NOMO-1 (cell line): Measurements from ENCODE around the gene ABCD1.
"Not testable (repeated sequence)": the region's sequence is repeated elsewhere in the genome, so short reads cannot be mapped to it uniquely, and the experiment has no call there.

Experiments used
- DNase-seq, 2 experiments: peaks; one replicate each; lab custom pipeline; 2025; ENCODE audit not compliant: unreplicated experiment in 2 of 2; lab: John Stamatoyannopoulos, UW

Gene ABCD1

DNA sequence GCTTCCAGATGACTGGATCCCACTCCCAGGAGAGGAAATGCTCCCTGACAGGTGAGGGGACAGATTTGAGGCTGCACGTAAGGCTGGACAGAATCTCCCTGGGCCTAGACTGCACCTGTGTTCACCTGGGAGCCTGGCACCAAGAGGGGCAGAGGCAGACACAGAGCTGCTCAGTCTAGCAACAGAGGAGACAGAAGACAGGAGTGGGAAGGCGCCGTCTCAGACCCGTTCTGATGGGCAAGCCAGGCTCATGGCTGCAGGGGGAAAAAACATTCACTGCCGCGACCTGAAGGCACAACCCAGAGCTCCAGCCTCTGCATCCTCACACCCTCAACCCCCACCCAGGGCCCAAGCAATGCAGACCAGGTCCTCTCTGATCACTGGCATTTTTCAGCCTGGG, 17.2 kb upstream of the ABCD1 start:
- no peak for DNase-seq

GRCh38 chrX:153708415-153708814, 16.2 kb upstream of the ABCD1 start:
- DNase-seq, result peak; percentile 10 to 23

GRCh38 chrX:153709726-153710674, 14.7 kb upstream of the ABCD1 start:
- DNase-seq, result no peak

GRCh38 chrX:153714256-153714655, 10.4 kb upstream of the ABCD1 start:
- no peak for DNase-seq

DNA sequence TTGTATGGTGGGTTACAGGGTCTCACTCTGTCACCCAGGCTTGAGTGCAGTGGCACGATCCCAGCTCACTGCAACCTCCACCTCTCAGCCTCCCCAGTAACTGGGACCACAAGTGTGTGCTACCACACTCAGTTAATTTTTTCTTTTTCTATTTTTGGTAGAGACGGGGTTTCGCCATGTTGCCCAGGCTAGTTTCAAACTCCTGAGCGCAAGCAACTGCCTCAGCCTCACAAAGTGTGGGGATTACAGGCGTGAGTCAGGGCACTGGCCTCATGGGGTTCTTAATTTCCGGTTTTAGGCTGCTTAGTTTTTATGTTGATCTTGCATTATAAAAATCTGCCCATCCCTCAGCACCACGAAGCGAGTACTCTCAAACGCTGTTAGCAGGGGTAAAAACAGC, 7.2 kb upstream of the ABCD1 start:
- no peak for DNase-seq

GRCh38 chrX:153719238-153719637, 5.4 kb upstream of the ABCD1 start:
- DNase-seq, result no peak

DNA sequence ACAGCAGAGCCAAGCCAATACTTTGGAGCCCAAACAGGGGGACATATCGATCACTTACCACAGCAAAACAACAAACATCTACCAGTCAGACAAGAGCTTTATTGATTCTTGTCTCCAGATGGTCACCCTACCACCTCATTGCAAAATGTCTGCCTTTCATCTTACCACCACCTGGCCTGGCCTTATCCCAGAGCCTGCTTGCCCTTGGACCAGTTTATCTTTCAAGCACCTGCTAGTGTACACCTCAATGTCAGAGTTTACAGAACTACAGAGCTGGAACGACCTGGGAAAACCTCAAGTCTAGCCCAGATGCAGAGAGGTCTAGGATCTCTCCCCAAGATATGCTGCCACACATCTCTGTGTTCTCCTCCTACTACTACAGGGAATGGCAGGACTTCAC, 5.0 kb upstream of the ABCD1 start:
- no peak for DNase-seq

- DNase-seq, result peak in 1 of 2 experiments; percentile 20
Observed at GRCh38 chrX:153722704-153723350, 1.8 kb upstream of the ABCD1 start.

GRCh38 chrX:153723351-153724251, 1.1 kb upstream of the ABCD1 start:
- peak; percentile 16 to 19 for DNase-seq

GRCh38 chrX:153725039-153725831, 579 bp downstream of the ABCD1 start:
- peak in 1 of 2 experiments; percentile 4 for DNase-seq

GRCh38 chrX:153725832-153726285, 1.2 kb downstream of the ABCD1 start:
- no peak for DNase-seq

DNA sequence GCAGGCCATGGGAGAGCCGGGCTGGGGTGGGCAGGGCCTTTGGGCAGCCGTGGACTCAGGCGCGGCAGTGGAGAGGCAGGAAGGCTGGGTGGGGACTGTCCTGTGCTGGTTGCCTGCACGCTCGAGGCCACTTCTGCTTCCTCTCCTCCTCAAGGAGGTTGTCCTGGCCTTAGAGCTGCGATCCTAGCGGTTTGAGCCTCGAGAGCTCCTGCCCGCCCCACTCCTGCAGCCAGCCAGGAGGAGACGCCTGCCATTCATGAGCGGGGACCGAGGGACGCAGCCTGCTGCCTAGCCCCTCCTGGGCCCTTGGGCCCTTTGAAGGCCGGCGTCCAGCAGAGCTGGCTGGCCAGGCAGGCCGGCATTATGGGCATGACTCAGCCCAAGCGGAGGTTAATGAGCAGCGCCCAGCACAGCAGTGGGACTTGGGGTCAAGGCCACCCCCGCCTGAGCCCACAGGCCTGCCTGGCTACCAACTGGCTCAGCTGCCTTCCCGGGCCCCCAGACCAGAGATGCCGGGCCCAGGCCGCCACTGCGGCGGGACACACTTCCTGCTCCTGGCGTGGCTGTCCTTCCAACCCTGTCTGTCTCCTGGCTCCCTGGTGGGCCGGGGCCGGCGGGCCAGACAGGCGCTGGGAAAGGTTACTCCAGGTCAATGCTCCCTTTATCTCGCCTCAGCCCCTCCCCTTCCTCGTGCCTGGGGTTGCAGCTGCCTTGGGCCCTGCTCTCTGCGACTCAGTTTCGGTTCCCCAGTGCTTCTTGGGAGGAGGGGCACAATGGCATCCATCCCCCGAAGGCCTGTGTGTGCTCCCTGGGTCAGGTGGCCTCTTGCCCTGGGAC, 1.8 kb downstream of the ABCD1 start:
- DNase-seq, result peak; percentile 82 to 86

DNA sequence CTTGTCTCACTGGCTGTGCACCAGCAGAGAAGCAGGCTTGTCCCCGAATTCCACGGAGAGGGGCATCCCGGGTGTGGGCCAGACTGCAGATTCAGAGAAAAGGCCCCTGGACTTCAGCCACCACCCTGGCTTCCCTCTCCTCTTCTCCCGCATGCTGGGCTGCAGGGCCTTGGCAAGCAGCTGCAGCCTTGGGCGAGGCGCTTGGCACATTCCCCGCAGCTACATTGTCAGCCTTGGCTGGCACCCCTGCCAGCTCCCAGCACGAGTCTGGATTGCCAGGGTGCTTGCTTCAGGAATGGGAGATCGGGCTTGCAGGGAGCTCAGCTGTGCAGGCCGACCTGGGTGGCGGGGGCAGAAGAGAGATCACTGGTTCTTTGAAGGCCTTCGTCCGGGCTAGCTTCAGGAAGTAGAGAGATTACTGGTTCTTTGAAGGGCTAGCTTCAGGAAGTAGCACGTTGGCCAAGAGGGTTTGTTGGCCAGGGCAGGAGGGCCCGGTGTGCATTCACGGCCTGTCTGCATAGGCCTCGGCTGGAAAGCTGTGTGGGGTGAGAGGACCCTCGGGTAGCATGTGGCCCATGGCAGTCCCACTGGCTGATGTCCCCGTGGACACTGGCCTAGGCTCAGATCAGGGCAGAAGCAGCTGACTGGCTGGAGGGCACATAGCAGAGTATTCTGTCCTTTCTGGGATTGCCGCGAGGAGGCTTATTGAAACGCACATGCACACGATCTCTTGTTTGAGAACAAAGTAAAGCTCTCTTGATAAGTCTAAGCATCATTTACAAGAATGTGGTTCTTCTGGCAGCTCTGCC, 2.7 kb downstream of the ABCD1 start:
- peak; percentile 20 to 36 for DNase-seq

DNA sequence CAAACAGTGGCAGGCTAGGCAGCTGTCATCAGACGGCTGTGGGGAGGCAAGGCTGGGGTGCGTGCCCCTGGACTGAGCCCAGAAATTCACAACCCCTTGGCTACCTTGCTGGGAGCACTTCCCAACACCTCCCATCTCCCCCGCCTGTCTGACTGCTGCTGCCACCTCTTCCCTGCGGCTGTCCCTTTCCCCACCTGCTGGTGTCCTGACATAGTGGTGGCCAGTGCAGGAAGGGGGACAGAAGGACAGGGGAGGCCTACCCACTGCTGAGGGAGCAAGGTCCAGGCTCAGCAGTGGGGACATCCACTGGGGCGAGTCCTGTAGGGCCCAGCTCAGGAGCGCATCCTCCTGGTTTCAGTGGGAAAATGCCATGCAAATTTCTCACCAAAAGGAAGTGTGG, 3.4 kb downstream of the ABCD1 start:
- DNase-seq, result no peak

GRCh38 chrX:153728951-153729631, 4.4 kb downstream of the ABCD1 start:
- no peak for DNase-seq

- DNase-seq, result not testable (repeated sequence)
Observed at GRCh38 chrX:153730115-153730514, 5.5 kb downstream of the ABCD1 start.

GRCh38 chrX:153731117-153731844, 6.6 kb downstream of the ABCD1 start:
- DNase-seq, result peak; percentile 3 to 6
